Activated naive CD8-positive, alpha-beta T cell treated with anti-CD3 and anti-CD28 coated beads, Interleukin-2, amount 50 U/mL, for 16 hours (primary cell): ENCODE measurements around the gene RAB7A.
A peak's percentile ranks its signal among the peaks of the same experiment; 100 is the strongest.
"Not testable (repeated sequence)": the region's sequence is repeated elsewhere in the genome, so short reads cannot be mapped to it uniquely, and the experiment has no call there.

ENCODE experiments used
- DNase-seq: peaks from one replicate; pipeline ENCODE4 v3.0.0-alpha.2; 2020; ENCODE audit warnings: low read depth, low spot score

The RAB7A gene

DNA sequence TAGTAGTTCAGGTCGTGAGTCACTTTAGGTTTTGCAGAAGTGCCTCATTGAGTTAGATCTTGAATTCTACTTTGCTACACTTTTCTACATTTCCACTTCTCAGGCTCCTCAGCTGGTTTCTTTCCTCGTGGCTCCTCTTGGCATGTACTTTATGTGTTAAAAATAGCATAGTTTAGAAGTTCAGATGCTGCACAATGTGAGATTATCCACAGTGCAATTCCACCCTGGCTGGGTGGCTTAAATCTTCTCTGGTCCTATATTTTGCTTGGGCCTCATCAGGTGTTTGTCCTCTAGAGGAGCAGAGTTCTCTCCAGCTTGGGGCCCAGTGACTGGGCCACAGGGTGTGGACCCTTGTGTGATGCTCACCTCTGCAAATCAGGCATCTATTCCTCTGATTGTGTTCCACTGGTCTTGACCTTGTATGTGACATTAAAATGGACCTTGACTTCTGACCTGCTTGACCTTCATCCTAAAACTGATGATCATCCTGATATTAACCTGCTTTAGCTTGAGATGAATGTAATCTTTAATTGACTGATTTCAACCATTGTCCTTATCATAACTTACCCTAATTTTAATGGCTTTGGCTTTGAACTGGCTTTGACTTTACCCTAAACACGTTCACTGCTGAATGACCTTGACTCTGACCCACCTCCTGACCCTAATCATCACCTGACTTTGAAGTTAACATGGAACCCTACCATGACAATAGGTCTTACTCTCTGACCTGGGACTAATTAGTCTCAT, 89.5 kb downstream of the RAB7A start:
- no peak for DNase-seq

DNA sequence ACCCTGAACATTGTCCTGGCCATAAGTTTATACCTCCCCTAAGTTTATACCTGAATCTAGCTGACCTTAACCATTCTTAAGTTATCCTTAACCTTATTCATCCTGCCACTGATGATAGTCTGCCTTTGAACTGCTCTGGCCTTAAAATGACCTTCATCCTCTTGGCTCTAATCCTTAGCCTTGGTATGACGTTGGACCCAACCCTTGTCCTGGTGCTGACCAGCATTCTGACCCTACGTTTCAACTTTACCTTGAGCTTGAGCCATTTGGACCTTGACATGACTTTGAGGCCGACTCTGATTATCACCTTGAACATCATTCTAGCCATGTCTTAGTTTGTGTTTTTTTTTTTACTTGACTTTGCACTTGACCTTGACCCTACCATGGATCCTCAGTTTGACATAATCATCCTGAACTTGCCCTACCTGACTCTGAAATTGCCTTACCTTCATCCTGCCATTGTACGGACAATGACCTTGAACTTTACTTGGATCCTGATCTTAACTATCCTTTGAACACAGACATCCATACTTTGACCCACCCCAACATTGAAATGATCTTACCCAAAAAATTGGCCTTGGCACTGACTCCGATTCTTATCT, 92.3 kb downstream of the RAB7A start:
- no peak for DNase-seq

DNA sequence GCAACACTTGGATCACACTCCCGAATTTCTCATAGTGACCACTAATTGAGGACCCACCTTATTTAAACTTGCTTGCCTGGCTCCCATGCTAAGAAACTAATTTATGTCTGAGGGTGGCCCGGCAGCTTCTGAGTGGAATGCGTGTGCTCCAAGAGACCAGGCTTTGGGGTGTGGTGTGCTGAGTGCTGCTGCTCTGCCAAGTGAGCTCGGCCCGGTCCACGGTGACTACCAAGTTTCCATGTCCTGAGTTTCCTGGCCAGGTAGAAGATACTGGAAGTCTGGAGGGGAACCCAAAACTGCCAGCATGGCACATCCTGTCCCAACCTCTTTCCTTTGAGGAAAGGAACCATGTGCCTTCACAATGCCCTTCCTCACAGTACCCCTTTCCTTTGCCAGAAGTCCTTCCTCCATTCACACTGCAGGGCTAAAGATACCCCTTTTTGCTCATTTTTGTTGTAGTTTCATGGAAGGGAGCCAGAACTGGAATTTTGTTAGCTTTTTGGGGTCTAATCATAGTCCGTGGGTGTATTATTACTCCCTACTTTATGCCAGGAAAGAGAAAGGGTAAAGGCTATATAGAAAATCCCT, 94.4 kb downstream of the RAB7A start:
- DNase-seq = no peak

DNA sequence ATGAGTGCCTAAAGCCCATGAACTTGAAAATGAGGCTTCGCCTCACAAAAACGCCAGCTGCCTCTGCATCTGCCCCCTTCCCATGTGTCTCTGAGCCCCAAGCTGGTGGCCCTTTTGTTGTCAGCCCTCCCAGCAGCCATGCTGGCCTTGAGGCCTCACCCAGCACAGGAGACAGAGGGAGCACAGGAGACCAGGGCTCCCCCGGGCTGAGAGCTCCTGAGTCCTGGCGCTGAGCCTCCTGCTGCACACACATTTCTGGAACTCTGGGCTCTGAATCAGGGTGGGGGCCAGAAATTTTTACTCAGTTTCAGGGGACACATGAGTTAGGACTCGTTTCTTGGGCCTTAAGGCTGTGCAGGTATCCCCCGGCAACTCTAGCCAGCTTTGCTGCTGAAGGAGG, 97.0 kb downstream of the RAB7A start:
- DNase-seq = no peak

DNA sequence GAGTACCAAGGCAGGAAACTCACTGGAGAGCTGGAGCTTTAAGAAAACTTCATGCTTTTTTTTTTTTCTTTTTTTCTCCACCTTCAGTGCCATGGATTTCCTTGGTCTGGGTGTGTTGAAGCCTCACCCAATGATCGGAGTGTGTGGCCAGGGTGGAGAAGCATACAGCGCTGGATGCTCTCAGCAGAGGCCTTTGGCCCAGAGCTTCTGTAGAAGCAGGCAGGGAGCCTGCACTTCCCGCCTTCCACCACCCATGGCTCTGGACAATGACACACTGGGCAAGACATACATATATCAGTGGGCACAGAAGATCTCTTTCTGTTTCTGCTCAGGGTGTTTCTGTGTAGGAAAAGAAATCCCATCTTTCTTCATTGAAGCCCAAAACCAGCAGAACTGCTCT, 97.6 kb downstream of the RAB7A start:
- DNase-seq = no peak

DNA sequence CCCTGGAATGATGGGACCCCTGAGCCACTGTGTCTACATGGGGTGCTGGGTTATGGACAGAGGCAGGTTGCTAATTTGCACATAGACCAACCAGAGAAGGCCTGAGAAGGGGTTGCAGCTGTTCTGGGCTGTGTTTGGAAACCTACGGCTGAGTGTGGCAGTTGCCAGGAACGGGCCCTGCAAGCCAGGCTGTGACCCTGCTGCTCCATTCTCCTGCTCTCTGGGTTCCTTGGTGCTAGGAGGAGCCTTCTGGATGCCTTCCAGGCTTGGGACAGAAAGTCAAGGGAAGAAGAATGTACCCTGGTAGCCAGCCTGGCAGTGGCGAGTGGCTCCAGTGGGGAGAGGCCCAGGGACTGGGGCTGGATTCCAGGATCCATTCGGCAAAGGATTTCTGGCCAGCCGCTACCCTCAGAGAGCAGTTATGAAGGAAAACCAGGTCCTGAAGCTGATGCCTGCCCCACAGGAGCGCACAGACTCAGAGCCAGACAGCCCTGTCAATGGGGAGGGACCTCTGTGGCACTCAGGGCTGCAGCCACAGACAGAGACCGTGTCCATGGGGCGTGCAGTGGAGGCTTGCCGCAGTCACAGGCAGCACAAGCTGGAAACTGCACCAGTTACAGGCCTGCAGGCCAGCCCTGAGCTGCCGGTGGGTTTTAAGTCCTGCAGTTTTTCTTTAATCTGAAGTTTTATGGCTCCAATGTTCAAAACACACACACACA, 98.3 kb downstream of the RAB7A start:
- no peak for DNase-seq

DNA sequence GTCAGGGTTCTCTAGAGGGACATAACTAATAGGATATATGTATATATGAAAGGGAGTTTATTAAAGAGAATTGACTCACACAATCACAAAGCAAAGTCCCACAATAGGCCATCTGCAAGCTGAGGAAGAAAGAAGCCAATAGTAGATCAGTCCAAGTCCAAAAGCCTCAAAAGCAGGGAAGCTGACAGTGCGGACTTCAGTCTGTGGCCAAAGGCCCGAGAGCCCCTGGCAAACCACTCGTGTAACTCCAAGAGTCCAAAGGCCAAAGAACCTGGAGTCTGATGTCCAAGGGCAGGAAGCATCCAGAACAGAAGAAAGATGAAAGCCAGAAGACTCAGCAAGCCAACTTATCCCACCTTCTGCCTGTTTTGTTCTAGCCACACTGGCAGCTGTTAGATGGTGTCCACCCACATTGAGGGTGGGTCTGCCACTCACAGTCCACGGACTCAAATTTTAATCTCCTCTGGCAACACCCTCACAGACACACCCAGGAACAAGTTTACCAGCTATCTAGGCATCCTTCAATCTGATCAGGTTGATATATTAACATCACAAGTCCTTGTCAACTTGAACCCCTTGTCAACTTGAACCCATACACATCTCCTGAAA, 99.2 kb downstream of the RAB7A start:
- no peak for DNase-seq

DNA sequence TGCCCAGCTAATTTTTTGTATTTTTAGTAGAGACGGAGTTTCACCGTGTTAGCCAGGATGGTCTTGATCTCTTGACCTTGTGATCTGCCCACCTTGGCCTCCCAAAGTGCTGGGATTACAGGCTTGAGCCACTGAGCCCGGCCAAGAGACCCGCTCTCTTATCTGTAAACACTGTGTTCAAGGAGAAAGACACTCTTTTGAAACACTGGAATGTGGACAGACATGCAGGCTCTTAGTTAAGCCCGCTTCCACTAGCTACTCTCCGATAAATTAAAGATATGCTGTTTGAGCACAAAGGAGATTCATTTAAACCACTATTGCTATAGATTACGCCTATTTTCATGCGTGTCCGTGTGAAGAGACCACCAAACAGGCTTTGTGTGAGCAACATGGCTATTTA, 103.1 kb downstream of the RAB7A start:
- DNase-seq = not testable (repeated sequence)

DNA sequence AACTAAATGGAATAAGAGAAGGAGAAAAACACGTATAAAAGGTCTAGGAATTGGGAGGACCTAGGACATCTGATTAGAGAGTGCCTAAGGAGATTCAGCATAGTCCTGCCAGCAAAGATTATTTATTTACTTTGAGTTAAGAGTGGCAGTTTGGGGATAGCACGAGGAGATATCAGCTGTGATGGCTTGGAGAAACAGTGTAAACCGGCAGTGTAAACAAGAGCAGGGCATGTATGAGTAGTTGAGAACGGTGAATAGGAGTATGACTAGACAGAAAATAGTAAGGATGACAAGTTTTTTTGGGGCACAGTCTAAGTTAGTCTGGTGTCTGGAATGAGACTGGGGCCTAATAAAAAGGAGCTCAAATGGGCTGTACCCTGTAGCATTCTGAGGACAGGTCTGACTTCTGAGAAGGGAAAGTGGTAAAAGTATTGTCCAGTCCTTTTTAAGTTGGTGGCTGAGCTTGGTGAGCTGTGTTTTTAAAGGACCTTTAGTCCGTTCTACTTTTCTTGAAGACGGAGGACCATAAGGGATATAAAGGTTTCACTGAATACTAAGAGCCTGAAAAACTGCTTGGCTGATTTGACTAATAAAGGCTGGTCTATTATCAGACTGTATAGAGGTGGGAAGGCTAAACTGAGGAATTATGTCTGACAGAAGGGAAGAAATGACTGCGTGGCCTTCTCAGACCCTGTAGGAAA, 104.1 kb downstream of the RAB7A start:
- DNase-seq = not testable (repeated sequence)

DNA sequence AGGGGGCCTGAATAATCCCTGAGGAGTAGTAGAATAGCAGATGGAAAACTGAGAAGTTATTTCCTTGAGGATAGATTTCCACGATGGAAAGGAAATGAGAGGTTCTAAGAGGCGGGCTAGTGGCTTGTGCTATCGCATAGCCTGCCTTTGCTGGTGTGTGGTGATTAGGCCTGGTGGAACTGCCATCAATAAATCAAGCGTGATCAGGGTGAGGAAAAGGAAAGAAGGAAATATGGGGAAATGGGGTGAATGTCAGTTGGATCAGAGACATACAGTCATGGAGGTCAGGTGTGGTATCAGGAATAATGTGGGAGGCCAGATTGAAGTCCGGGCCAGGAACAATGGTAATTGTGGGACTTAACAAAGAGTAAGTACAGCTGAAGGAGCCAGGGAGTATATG, 104.8 kb downstream of the RAB7A start:
- DNase-seq = not testable (repeated sequence)

DNA sequence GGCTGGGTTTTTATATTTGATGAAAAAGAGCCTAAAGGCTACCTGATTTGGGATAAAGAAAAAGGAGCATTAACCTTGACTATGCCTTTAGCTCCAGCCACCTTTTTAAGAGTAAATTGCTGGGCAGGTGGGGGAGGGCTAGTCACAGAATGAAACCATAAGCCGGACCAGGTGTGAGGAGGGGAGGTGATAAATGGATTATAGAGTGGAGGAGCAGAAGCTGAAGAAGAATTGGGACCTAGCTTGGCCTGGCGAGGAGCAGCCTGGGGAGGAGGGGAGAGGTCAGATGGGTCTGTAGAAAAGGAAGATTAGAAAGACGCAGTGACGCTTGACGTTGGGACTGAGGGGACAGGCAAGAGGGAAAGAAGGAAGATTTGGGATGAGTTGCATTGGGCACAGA, 107.0 kb downstream of the RAB7A start:
- DNase-seq = not testable (repeated sequence)

DNA sequence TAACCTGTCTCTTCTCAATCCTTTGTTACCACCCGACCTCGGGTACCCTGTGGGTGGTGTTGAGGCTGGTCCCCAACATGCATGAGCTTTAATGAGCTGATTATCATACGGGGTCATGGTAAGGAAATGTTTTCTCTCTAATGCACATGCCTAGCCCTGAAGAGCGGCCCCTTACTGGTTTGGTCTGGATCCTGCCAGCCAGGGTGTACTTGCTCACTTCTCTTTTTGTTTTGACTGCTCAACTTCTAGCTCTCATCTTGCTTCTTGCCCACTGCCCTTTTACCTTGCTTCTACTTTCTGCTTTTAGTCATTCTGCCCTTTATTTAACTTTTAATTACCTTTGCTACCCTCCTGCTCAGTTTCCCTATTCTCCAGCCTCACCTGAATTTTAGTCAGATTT, 109.1 kb downstream of the RAB7A start:
- DNase-seq = no peak

DNA sequence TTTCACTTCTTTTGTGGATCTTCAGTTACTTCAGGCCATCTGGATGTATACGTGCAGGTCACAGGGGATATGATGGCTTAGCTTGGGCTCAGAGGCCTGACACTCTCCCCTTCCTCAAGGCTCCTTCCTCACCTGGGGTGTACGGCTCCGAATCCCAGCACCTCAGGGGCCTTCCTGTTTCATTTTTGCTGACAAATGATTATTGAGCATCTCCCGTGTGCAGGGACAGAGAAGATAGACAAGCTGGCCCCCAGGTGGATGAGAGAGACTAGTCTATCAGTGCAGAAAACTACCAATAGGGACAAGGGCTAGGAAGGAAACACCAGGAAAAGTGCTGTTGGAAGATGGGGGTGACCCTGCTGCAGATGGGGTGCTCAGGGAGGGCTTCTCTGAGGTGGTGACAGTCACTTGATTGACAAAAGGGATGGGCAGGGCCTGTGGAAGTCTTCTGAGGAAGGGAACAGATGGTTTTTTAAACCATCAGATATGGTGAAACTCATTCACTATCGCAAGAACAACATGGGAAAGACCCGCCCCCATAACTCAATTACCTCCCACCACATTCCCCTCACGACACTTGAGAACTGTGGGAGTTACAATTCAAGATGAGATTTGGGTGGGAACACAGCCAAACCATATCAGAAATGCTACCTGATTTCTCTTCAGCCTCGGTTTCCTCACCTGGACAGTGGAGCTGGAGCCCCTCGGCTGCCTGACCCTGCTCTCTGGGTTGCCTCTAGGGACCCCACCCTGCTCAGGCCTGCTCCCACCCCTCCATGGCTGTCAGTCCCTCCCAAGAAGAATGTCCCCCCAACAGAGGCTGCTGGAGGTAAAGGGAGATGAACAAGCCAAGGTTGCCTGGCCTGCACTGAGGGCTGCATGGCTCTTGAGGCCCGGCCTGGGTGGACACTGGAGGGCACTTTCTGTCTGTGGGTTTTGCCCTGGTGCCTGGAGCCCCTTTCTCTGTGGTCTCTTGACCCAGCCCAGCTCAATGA, 116.2 kb downstream of the RAB7A start:
- no peak for DNase-seq

DNA sequence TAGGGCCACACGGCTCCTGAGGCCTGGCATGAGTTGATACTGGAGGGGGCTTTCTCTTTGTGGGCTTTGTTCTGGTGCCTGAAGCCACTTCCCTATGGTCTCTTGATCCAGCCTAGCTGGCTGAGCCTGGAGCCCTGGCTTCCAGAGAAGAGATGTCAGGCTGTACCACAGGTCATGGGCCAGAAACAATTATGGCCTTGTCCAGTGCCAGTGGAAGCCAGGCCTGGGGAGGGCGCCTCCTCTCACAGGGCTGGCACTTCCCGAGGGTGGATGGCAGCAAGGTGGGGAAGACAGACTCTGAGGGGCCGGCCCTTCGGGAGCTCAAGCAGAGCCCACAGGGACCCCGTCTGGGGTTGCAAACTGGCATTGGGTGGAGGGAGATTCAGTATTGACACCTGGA, 118.5 kb downstream of the RAB7A start:
- no peak for DNase-seq

DNA sequence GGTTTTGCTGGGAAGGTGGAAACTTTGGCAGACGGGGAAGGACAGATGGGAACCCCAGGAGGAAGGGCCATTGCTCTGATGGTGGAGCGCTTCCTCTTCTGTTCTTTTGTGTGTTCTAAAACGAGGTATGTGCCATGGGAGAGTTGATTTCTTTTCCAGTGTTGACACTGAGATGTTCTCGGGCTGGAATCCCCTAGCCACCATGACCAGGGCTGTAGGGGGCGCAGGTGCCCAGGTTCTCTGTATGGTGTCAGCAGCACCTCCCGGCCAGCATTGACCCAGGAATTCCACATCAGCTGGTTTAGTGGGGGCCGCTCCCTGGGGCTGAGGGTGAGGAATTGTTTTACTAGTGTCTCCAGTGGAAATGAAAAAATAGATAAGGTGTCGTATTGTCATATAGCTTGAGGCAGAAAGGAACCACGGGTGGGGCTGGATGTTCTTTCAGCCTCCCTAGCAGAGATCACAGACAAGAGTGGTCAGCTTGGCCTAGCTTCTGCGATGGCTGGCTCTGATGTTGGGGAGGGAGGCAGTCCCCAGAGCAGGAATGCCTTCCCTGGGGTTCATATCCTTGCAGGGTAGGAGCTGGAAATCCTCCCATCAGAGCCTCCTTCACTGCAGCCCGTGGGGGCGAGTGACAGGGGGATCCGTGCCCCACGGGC, 119.3 kb downstream of the RAB7A start:
- DNase-seq = no peak

DNA sequence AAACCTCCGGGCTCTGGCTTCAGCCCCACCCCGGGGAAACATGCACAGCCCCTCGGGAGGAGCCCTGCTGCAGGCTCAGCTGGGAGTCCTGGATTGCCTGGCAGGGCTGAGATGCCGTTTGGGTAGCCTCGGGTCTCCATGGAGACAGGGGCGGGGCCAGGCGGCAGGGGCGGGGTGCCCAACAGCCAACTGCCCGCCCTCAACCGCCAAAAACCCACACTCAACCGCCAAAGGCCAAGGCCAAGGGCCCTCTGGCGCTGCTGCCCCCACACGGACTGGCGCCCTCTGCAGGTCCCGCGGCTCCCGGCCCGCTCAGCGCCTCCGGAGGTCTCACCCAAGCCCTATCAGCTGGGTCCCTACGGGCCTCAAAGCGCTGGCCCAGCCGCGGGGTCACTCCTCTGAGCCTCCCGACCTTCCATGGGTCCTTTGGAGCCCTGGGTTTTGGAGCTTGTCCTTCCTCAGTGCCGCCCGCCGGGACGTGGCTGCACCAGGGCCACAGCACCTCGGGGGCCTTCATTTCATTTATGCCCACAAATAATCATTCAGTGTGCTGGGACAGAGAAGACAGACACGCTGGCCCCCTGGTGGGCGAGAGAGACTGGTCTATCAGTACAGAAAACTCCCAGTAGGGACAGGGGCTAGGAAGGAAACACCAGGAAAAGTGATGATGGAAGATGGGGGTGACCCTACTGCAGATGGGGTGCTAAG, 119.9 kb downstream of the RAB7A start:
- DNase-seq = peak; percentile 64

DNA sequence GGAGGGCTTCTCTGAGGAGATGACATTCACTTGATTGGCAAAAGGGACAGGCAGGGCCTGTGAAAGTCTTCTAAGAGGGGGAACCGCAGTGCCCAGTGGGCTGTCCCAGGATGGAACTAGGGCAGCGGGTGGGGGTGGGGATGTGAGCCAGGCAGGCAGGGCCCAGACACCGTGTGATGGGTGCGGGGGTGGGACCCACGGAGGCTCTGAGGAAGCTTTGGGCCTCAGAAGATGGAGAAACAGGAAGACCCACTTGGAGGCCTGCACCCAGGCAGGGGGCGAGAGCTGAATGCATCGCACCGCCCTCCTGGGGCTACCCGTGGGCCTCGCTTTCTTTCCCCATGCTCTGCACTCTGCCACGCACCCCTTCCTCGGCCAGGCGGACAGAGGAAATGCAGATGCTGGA, 120.5 kb downstream of the RAB7A start:
- no peak for DNase-seq

DNA sequence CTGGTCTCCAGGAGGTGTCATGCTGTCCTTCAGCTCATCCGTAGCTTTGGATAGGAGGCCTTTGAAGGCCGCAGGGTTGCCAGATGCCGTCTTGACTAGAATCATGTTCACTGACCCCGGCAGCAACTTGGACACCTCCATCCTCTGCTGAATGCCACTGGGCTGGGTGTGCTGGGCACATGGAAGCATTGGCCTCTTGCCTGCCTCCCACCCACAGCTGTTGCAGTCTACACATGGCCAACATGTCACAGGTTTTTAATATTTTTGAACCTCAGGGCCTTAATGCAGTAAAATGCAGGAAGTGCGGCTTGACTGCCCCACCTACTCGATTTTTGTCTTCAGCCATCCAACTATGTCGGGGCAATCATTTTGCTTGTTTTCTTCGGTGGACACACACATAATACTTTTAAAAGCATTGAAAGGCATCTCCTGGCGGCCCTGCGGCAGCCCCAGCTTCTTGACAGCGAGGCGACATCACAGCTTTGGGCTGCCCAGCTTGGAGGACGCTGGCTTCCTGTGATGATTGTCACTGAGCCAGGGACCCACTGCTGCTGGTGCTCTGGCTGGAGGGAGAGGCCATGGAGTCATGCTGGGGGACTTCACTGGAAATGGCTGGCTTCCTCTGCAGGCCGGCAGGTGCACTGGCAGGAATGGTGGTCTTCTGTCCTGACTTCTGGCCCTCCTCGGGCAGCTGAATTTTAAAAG, 121.8 kb downstream of the RAB7A start:
- no peak for DNase-seq
